ENCODE data around the gene HES7. TPM values are rescaled to one million over a fixed set of nuclear protein-coding genes. Genes with fewer than 3 reads are reported as not detected.
A peak's percentile ranks its signal among the peaks of the same experiment; 100 is the strongest.

HES7 gene
- total RNA-seq, 3 donors from 2014 or later (not counting 1 experiment from before 2014, with no cell fraction given) = 0.50 to 0.77 (median 0.61) TPM

DNA sequence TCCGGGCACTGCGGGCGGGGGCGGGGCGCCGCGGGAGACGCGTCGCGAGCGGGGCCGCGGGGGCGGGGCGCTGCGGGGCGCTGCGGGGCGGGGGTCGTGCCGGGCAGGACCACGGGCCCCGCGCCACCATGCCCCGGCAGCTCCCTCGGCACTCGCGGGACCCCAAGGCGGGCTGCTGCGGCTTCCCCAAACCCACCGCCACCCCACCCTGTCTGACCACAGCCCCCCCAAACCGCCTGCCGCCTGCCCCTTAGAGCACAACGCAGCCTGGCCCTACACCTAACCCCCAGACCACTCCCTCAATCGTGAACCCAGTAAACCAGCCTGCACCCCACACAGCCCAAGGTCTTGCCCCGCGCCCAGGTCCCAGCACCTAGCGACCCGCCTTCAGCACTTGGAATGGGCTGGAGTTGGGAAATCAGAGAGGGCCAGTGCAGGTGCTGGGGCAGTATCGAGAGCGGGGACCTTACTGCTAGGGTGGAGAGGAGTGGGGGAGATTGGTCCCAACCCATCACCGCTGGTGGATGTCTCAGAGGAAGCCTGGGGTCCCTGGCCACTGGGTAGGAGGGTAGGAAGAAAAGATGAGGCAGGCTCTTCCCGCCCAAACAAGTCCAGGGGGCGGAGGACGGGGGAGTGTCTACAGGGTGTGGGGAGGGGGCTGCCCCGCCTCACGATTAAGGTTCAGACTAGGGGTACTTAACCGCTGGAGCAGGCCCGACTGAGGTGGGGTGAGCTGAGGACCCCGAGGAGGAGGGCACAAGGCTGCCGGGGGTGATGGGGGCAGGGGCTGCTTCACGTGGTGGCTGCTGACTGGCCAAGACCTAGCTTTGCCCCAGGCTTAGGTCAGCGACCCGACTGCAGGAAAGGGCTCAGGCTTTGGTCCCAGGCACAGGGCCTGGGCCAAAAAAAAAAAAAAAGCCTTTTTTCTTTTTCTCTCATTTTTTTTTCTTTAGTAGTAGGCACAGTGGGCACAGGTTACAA lies 39.4 kb upstream of the HES7 start:
- H3K27ac ChIP-seq (ENCODE audit: low read length) = peak overlapping the region; percentile 94
- Mint-ChIP-seq H3K4me3 (peak overlapping the region; percentile 91), H3K4me1 (peaks cover 45 to 63% of the 10 kb centered on the region in 2 donors), H3K9me3 (no peaks in the 10 kb centered on the region), H3K36me3 (no peaks in the 10 kb centered on the region), H3K27ac (no peak overlapping the region), H3K27me3 (ENCODE audit: low read depth in 2 of 2) (no peaks in the 10 kb centered on the region)
- no peaks in the 10 kb centered on the region for H3K27me3 ChIP-seq (ENCODE audit: control insufficient read depth, insufficient read depth, low read length)
- peak overlapping the region; percentile 53 for H3K4me3 ChIP-seq (ENCODE audit: low read length)
- 15% methylated on average over 52 of the region's 55 CpGs for WGBS (ENCODE audit: insufficient coverage)
- DNase-seq (peak in 1 of 2 donors; percentile 47), ATAC-seq (peak; percentile 10 to 21 (median 12))
- peaks cover 27% of the 10 kb centered on the region for H3K36me3 ChIP-seq (ENCODE audit: control insufficient read depth, insufficient read depth, low read length)
- TF ChIP-seq, protein P1, sequence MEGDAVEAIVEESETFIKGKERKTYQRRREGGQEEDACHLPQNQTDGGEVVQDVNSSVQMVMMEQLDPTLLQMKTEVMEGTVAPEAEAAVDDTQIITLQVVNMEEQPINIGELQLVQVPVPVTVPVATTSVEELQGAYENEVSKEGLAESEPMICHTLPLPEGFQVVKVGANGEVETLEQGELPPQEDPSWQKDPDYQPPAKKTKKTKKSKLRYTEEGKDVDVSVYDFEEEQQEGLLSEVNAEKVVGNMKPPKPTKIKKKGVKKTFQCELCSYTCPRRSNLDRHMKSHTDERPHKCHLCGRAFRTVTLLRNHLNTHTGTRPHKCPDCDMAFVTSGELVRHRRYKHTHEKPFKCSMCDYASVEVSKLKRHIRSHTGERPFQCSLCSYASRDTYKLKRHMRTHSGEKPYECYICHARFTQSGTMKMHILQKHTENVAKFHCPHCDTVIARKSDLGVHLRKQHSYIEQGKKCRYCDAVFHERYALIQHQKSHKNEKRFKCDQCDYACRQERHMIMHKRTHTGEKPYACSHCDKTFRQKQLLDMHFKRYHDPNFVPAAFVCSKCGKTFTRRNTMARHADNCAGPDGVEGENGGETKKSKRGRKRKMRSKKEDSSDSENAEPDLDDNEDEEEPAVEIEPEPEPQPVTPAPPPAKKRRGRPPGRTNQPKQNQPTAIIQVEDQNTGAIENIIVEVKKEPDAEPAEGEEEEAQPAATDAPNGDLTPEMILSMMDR (IDR thresholded peaks at IDR 0.05) = no peak
- intact Hi-C loops (cut with micrococcal nuclease) = no loop called here
- H3K4me1 ChIP-seq (ENCODE audit: control insufficient read depth, insufficient read depth, low read length) = peaks cover 64% of the 10 kb centered on the region
- no peaks in the 10 kb centered on the region for H3K9me3 ChIP-seq (ENCODE audit: control insufficient read depth, insufficient read depth, low read length)

DNA sequence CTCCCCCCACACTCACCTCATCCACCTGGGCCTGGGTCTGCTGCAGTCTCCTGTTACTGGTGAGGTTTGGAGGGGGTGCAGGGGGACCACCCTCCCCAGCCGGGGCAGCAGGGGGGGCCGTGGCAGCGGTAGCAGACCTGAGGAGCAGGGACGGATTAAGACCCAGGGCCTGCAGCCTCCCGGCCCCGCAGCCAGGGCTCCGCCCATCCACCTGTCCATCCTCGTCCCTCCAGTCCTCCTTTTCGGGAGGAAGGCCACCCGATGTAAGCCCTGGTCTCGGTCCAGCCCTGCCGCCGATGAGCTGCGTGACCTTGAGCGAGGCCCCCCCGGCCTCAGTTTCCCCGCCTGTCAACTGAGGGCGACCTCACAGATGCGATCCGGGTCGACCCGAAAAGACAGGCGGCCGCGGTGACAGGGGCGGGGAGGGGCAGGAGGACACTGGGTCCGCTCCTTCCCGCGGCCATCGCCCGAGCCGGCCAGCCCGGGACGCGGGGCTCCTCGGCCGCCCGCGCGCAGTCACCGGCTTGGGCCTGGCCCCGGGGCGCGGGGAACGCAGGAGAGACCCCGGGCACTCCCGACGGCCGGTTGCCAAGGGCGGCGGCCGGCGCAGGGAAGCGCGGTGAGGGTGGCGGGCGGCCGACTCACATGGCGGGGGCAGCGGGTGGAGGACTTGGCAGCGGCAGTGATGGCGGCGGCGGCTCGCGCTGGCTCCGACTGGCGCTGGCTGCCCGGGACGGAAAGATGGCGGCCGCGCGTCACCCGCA lies 38.5 kb upstream of the HES7 start, which contains the start of gene VAMP2:
Gene VAMP2 (minus strand): TSS at position 716 of the 764 bp plus-strand sequence. CDS start 69 bp downstream, at position 647.
- intact Hi-C loops (cut with micrococcal nuclease) = no loop called here
- peak; percentile 57 to 80 (median 76) for ATAC-seq
- under 1% methylated on average over 75 of the region's 75 CpGs for WGBS (ENCODE audit: insufficient coverage)

DNA sequence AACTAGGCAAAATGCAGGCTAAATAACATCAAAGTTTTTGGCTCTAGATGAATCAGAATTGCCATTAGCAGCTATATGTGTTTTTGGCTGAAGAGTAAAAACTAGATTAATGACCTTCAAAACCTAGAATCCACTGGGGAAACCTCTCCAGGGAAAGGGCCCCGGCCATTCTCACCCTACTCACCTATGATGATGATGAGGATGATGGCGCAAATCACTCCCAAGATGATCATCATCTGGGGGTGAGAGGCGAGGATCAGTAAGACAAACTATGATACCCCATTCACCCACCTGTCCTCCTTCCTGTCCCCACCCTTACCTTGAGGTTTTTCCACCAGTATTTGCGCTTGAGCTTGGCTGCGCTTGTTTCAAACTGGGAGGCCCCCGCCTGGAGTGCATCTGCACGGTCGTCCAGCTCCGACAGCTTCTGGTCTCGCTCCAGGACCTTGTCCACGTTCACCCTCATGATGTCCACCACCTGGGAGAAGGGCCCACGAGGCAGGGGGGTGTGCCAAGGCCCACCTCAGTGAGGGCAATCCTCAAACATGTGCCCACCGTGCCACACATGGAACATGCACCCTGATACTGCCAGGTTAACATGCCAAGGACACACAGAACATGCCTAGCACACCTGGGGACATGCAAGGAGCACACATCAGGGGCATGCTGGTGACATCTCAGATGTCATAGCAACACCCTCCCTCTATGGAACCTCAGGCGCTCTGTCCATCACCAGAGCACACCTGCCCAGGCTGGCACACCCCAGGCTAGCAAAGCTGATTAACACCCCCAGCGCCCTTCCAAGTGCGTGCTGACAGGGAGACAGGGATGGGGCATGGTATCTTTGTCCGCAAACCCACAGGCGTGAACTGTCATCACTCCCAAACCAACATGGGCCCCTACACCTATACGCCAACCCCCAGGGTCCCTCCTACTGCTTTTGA lies 37.7 kb upstream of the HES7 start:
- WGBS (ENCODE audit: insufficient coverage) = 67% methylated on average over 19 of the region's 19 CpGs
- Mint-ChIP-seq H3K36me3 (no peaks in the 10 kb centered on the region), H3K4me1 (peaks cover 47 to 65% of the 10 kb centered on the region in 2 donors), H3K9me3 (no peaks in the 10 kb centered on the region), H3K4me3 (peak overlapping the region; percentile 82), H3K27ac (no peak overlapping the region), H3K27me3 (ENCODE audit: low read depth in 2 of 2) (no peaks in the 10 kb centered on the region)
- Histone ChIP-seq H3K36me3 (ENCODE audit: control insufficient read depth, insufficient read depth, low read length) (peaks cover 28% of the 10 kb centered on the region), H3K9me3 (ENCODE audit: control insufficient read depth, insufficient read depth, low read length) (no peaks in the 10 kb centered on the region), H3K4me1 (ENCODE audit: control insufficient read depth, insufficient read depth, low read length) (peaks cover 80% of the 10 kb centered on the region), H3K27me3 (ENCODE audit: control insufficient read depth, insufficient read depth, low read length) (no peaks in the 10 kb centered on the region), H3K27ac (ENCODE audit: low read length) (peak overlapping the region; percentile 100), H3K4me3 (ENCODE audit: low read length) (peak overlapping the region; percentile 100)
- peak in 1 of 2 donors; percentile 45 for DNase-seq
- intact Hi-C loops (cut with micrococcal nuclease) = no loop called here
- ATAC-seq = no peak
- TF ChIP-seq, protein P1 (IDR thresholded peaks at IDR 0.05) = no peak

More for the DNA sequence above, 38.5 kb upstream of the HES7 start, which contains the start of gene VAMP2:
- Mint-ChIP-seq H3K36me3 (no peaks in the 10 kb centered on the region), H3K4me3 (peak within 1 kb of the TSS; percentile 91), H3K27ac (no peak within 1 kb of the TSS), H3K4me1 (peaks cover 47 to 65% of the 10 kb centered on the region in 2 donors), H3K9me3 (no peaks in the 10 kb centered on the region), H3K27me3 (ENCODE audit: low read depth in 2 of 2) (no peaks in the 10 kb centered on the region)
- Histone ChIP-seq H3K9me3 (ENCODE audit: control insufficient read depth, insufficient read depth, low read length) (no peaks in the 10 kb centered on the region), H3K27ac (ENCODE audit: low read length) (peak within 1 kb of the TSS; percentile 100), H3K4me1 (ENCODE audit: control insufficient read depth, insufficient read depth, low read length) (peaks cover 72% of the 10 kb centered on the region), H3K36me3 (ENCODE audit: control insufficient read depth, insufficient read depth, low read length) (peaks cover 28% of the 10 kb centered on the region), H3K4me3 (ENCODE audit: low read length) (peak within 1 kb of the TSS; percentile 100), H3K27me3 (ENCODE audit: control insufficient read depth, insufficient read depth, low read length) (no peaks in the 10 kb centered on the region)
- TF ChIP-seq, protein P1 (IDR thresholded peaks at IDR 0.05) = no peak
- peak; percentile 92 for DNase-seq
